GM18951 (cell line): ENCODE data around the gene GNB2.

Experiments
- POLR2A ChIP-seq: IDR thresholded peaks from 4 replicates; pipeline ENCODE4 v1.6.1; 2011; ENCODE audit warnings: mild to moderate bottlenecking; ENCODE audit not compliant: insufficient read length, insufficient read depth; ENCODE audit errors: extremely low read depth
- in situ Hi-C: fragments of 300-500 bp; cut with MboI; formaldehyde crosslinking; loops from one replicate; pipeline ENCODE4 v1.12.0; 2022; ENCODE audit warnings: low sequenced_read_pairs, mixed read lengths, inconsistent platforms; ENCODE audit not compliant: unreplicated experiment

GNB2 gene

DNA sequence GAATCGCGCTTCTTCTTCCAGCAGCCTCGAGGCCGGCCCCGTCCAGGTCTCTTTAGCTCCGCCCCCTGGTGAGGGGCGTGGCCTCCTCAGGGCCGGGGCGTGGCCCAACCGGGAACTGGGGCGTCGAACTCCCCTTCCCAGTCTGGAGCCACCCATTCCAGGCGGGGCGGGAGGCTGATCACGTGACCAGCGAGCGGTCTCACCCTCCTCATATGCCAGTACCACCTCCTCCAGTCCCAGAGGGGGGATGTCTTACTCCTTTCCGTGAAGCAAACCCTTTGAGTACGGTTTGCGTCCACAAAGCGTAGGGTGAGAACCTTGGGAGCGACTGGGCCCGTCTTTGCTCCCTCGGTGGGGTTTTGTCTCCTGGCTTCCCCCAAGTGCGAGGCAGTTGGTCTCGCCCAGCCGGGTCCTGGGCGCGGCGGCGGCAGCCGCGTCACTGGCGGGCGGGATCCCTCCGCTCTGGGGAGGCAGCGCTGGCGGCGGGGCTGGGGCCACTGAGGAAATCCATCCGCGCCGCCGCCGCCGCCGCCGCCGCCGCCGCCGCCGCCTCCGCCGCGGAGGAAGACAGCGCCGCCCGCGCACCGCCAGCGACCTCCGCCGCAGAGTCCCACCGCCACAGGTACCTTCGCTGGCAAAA lies at the start of gene GNB2:
TSS of gene GNB2 (plus strand) at position 439 of the 640 bp plus-strand sequence. CDS start 2,526 bp downstream, outside the sequence.
- in situ Hi-C loops: no loop called here
- peak; percentile 63 for TF ChIP-seq POLR2A

DNA sequence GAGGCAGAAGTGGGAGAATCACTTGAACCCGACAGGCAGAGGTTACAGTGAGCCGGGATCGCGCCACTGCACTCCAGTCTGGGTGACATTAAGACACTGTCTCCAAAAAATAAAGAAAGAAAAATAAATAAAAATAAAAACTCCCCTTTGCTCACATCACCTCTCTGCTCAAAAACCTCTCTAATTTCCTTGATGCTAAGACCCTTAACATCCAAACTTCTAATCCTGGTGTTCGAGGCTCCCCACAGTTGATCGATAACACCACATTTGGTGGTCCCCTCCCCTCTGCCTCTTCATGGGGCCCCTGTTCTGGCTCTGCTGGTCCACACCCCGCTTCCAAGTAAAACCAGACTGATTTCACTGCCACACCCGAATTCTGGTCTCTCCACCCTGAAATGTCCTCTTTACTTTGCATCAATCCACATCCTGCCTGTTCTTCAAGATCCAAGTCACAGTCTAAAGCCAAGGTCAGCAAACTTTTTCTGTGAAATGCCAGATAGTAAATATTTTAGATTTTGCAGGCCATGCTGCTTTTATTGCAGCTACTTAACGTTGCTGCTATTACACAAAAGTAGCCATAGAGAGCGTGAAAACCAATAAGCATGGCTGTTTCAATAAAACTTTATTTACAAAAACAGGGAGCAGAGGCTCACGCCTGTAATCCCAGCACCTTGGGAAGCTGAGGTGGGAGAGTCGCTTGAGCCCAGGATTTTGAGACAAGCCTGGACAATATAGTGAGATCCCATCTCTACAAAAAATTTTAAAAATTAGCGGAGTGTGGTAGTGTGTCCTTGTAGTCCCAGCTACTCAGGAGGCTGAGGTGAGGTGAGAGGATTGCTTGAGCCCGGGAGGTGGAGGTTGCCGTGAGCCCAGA lies 49.4 kb upstream of the GNB2 start:
- in situ Hi-C loops: no loop called here
- TF ChIP-seq POLR2A: no peak

DNA sequence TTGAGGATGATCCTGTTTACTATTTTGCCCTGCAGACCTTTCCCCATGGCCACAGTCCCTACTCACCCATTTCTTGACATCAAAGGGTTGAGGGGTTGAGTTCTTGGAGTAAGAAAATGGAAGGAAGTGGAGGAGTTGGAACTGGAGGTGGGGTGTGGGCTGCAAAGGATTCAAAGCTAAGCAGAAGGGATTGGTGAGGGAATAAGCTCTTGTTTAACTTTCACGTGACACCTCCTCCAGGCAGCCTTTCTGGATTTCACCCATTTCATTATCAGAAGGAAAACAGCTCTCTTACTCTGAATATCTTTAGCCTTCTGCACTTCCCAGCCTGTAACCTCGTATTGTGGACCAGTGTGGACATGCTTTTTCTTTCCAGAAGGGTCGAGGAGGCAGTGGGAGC lies 47.5 kb upstream of the GNB2 start:
- no peak for TF ChIP-seq POLR2A
- in situ Hi-C loops: no loop called here

DNA sequence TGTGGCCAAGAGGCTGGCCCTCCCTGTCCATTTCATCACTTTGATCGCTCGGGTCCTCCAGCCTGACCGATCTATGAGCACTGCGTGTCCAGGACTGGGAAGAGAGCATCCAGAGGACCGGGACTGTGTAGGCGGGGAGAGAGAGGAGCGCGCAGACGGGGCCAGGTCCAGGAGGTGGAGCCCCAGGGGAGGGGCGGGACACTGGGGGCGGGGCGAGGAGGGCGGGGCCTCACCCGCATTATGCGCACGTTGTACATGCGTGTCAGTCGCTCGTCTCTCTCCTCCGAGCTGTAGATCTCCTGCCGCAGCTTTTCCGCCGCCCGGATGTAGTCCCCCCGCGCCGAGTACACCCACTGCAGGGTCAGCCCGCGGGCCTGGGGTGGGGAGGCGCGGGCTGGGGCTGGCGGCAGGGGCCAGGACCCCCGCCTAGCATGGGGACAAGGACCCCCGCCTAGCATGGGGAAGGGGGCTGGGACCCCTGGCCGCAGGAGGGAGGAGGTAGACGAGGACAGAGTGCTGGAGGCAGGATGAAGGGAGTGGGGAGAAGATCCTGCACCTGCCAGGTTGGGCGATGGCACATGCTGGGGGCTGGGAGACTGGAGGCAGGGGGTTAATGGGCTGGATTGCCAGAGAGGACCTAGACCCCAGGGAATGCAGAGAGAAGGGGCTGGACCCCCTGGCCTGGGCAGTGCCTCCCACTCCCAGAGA lies 46.9 kb upstream of the GNB2 start:
- TF ChIP-seq POLR2A: peak; percentile 63
- in situ Hi-C loops: no loop called here

DNA sequence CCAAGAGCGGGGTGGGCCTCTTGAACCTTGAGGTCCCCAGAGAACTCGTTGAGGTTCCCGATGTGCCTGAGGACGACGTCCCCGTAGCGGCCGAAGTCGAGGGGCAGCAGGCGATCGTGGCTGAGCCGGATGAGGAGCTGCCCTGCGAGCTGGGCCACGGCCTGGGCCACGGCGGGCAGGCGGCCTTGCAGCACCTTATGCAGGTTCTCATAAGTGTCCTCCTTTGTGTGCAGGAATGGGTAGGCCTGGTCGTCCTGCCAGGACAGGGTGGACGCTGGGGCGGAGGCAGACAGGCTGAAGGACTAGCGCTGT lies 46.3 kb upstream of the GNB2 start:
- TF ChIP-seq POLR2A: no peak
- in situ Hi-C loops: no loop called here

DNA sequence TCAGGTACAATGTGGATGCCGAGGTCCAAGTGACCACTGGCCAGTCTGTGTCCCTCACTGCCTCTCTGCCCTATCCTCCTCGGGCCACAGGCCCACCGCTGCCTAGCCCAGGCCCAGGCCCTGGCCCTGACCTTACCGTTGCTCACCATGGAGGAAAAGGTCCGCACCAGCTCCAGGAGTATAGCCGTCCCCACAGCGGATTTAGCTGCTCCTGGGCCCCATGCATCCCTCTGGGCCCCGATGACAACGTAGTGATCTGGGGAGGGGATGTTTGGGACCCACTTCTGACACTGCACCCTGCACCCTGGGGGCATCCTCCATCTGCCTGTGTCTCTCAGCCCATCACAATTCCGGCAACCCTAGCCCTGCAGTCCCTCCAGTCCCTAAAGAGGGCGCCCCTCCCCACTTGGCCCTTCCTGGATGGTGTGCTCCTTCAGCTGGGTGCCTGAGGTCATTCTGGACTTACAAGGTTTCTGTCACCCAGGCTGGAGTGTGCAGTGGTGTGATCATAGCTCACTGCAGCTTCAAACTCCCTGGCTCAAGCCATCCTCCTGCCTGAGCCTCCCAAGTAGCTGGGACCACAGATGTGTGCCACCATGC lies 44.3 kb upstream of the GNB2 start:
- in situ Hi-C loops: no loop called here
- TF ChIP-seq POLR2A: no peak

DNA sequence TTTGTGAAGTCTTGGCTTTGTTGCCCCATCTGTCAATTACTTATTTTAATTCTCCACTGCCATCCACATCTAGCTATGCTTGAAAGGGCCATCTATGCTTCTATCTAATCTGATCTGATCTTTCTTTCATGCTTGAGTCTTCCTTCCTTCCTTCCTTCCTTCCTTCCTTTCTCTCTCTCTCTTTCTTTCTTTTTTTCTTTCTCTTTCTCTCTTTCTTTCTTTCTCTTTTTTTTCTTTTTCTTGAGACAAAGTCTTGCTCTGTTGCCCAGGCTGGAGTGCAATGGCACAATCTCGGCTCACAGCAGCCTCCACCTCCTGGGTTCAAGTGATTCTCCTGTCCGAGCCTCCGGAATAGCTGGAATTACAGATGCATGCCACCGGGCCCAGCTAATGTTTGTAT lies 43.5 kb upstream of the GNB2 start:
- TF ChIP-seq POLR2A: no peak
- in situ Hi-C loops: no loop called here

GRCh38 chr7:100632951-100633717 lies 40.4 kb upstream of the GNB2 start:
- TF ChIP-seq POLR2A: peak; percentile 47
- in situ Hi-C loops: no loop called here

- TF ChIP-seq POLR2A: no peak
- in situ Hi-C loops: no loop called here
These were observed 33.5 kb upstream of the GNB2 start for GRCh38 chr7:100639995-100640516.

GRCh38 chr7:100640517-100641440 lies 32.8 kb upstream of the GNB2 start:
- in situ Hi-C loops: no loop called here
- no peak for TF ChIP-seq POLR2A

DNA sequence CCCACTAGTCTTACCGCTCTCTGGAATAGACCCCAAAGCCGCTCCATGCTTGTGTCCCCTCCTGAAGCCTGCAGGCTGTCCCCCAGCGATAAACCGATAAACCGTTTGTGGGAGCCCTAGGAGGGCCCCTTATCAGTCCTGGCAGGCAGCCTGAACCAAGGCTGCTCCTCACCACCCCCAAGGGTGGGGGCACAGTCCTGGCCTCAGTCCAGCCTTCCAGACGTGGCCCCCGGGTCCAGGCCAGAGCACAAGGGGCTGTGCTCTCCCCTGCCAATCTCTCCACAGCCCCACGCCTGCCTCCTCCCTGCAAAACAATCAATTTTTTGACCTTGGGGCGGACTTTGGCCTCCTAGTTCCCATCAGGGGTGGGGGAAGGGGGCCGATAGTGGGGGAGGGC lies 32.1 kb upstream of the GNB2 start, which contains the start of gene TFR2:
TSS of gene TFR2 (minus strand) at position 90 of the 397 bp plus-strand sequence. CDS start at position 47, 43 bp downstream.
- in situ Hi-C loops: no loop called here
- TF ChIP-seq POLR2A: no peak
